GM12864 (cell line): ENCODE data around the gene PARVG.

ENCODE experiments used
- DNase-seq: peaks from one replicate; pipeline ENCODE4 v3.0.0-alpha.2; 2011; ENCODE audit warnings: low read depth
- H3K4me3 ChIP-seq: 2 replicates; pipeline ENCODE4 v1.5.1; 2011; ENCODE audit warnings: mild to moderate bottlenecking, low read depth, low read length, control low read depth
- CTCF ChIP-seq: IDR thresholded peaks from 2 replicates; pipeline ENCODE4 v1.5.1; 2011; ENCODE audit warnings: low read depth, mild to moderate bottlenecking, moderate library complexity, low read length, control low read depth, inconsistent platforms; ENCODE audit errors: missing control alignments

PARVG gene

GRCh38 chr22:44217346-44217745, 36.6 kb downstream of the PARVG start:
- no peak for DNase-seq
- TF ChIP-seq CTCF: no peak

GRCh38 chr22:44218071-44218470, 37.3 kb downstream of the PARVG start:
- H3K4me3 ChIP-seq: no peak overlapping the region
- no peak for DNase-seq
- TF ChIP-seq CTCF: no peak

More at GRCh38 chr22:44217346-44217745, 36.6 kb downstream of the PARVG start:
- H3K4me3 ChIP-seq: no peak overlapping the region

- DNase-seq: no peak
- no peak for TF ChIP-seq CTCF
- H3K4me3 ChIP-seq: no peak overlapping the region
These were observed 38.6 kb downstream of the PARVG start for GRCh38 chr22:44219101-44219870.

GRCh38 chr22:44220727-44221680, 40.3 kb downstream of the PARVG start:
- H3K4me3 ChIP-seq: no peak overlapping the region
- no peak for TF ChIP-seq CTCF
- no peak for DNase-seq

GRCh38 chr22:44221710-44222475, 41.2 kb downstream of the PARVG start:
- H3K4me3 ChIP-seq: no peak overlapping the region
- DNase-seq: no peak
- no peak for TF ChIP-seq CTCF

GRCh38 chr22:44224166-44224565, 43.4 kb downstream of the PARVG start:
- no peak for TF ChIP-seq CTCF
- no peak overlapping the region for H3K4me3 ChIP-seq
- DNase-seq: no peak
